NCI-H82 treated with DMSO at 0.1 percent for 48 hours (cell line): ENCODE data around the gene ADGRA1.
"Not testable (repeated sequence)": the region's sequence is repeated elsewhere in the genome, so short reads cannot be mapped to it uniquely, and the experiment has no call there.

ENCODE experiments used
- DNase-seq: peaks from one replicate; lab custom pipeline; 2025; ENCODE audit not compliant: unreplicated experiment; lab: John Stamatoyannopoulos, UW

Gene ADGRA1

GRCh38 chr10:133141144-133141957, 53.6 kb downstream of the ADGRA1 start:
- DNase-seq: no peak

GRCh38 chr10:133141958-133142340, 54.2 kb downstream of the ADGRA1 start:
- DNase-seq: no peak

GRCh38 chr10:133142523-133143199, 54.9 kb downstream of the ADGRA1 start:
- DNase-seq: no peak

- DNase-seq: no peak
Measured at GRCh38 chr10:133143200-133143533, 55.4 kb downstream of the ADGRA1 start.

- no peak for DNase-seq
Measured at GRCh38 chr10:133143546-133143945, 55.8 kb downstream of the ADGRA1 start.

GRCh38 chr10:133144771-133145170, 57.0 kb downstream of the ADGRA1 start:
- DNase-seq: no peak

- no peak for DNase-seq
Measured at GRCh38 chr10:133150226-133150625, 62.5 kb downstream of the ADGRA1 start.

- no peak for DNase-seq
Measured at GRCh38 chr10:133150656-133151055, 62.9 kb downstream of the ADGRA1 start.

GRCh38 chr10:133151071-133151470, 63.3 kb downstream of the ADGRA1 start:
- DNase-seq: not testable (repeated sequence)

- DNase-seq: no peak
Measured at GRCh38 chr10:133151543-133151972, 63.8 kb downstream of the ADGRA1 start.

- DNase-seq: no peak
Measured at GRCh38 chr10:133154411-133154810, 66.7 kb downstream of the ADGRA1 start.

- DNase-seq: no peak
Measured at GRCh38 chr10:133154996-133155778, 67.5 kb downstream of the ADGRA1 start.

- DNase-seq: no peak
Measured at GRCh38 chr10:133156674-133157579, 69.2 kb downstream of the ADGRA1 start.

- no peak for DNase-seq
Measured at GRCh38 chr10:133157662-133158436, 70.1 kb downstream of the ADGRA1 start.

GRCh38 chr10:133158437-133158755, 70.7 kb downstream of the ADGRA1 start:
- DNase-seq: no peak

- DNase-seq: no peak
Measured at GRCh38 chr10:133158756-133159610, 71.3 kb downstream of the ADGRA1 start.

- no peak for DNase-seq
Measured at GRCh38 chr10:133159611-133159949, 71.9 kb downstream of the ADGRA1 start.

- DNase-seq: no peak
Measured at GRCh38 chr10:133159950-133160825, 72.5 kb downstream of the ADGRA1 start, which contains the start of gene KNDC1. TSS of gene KNDC1 (plus strand) at chr10:133160219. CDS start at chr10:133160468, 249 bp downstream.
